ENCODE results near the gene EBF3. TPM values are rescaled to one million over a fixed set of nuclear protein-coding genes. Genes with fewer than 3 reads are reported as not detected.

EBF3 gene
- total and polyA plus RNA-seq, 9 of the 15 experiments (the other 6 are each of a cell fraction or from before 2014, with no cell fraction given) = not detected

DNA sequence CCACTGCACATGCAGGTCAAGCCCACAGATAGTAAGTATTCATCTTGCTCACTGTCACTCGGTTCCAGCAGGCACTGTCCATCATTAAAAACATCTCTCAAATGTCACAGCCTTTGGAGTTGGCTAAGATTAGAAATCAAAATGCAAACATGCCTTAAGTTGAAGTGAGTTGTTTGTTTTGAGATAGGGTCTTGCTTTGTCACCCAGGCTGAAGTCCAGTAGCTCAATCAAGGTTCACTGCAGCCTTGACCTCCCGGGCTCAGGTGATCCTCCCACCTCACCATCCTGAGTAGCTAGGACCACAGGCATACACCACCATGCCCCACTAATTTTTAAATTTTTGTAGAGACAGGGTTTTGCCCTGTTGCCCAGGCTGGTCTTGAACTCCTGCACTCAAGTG is 98.1 kb downstream of the EBF3 start (continued):
- no peak for TF ChIP-seq ESRRA (IDR thresholded peaks at IDR 0.05; ENCODE audit: borderline replicate concordance, low read depth)

DNA sequence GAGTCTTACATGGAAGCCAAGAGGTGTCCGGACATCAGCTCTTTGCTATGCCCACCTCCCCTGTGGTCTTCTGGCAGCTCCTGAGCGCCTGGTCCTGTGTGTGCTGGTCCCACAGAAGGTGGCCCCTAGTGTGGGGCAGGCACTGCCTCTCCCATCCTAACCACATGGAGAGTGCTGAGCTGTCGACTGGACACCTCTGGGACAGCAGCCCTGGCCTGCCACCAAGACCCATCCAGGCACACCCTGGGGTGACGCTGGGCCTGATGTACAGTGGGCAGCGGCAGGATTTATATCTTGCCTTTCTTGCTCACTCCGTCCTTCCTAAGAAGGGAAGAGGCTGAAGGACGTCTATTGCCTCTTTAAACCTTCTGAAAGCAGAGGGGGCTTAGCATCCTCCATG is 98.7 kb downstream of the EBF3 start:
- no peaks in the 10 kb centered on the region for H3K9me1 ChIP-seq (ENCODE audit: control insufficient read depth, insufficient read depth, low read length)
- H3K27ac ChIP-seq (ENCODE audit: extremely low read depth, low read depth, low read length) = no peak overlapping the region
- no peak overlapping the region for H2AFZ ChIP-seq (ENCODE audit: low read depth, low read length)
- WGBS (ENCODE audit: insufficient coverage, low coverage, missing lambda C conversion rate) = 0% methylated on average over 7 of the region's 7 CpGs
- DNase-seq (ENCODE audit: extremely low read depth in 1 of 4, low spot score in 3 of 4) = no peak
- no peak overlapping the region for H3K4me2 ChIP-seq (ENCODE audit: insufficient read depth, low read length)
- H4K20me1 ChIP-seq (replicated peaks; ENCODE audit: control insufficient read depth, insufficient read depth, low read length) = no peaks in the 10 kb centered on the region; the same call in 1 of the 2 replicates
- POLR2A ChIA-PET = no interaction called here
- ATAC-seq = no peak
- H3K4me1 ChIP-seq (replicated peaks in 1 of 2; ENCODE audit: control insufficient read depth in 2 of 2, insufficient read depth in 2 of 2, low read length in 2 of 2) = no peaks in the 10 kb centered on the region
- in situ Hi-C loops (cut with MboI) = no loop called here
- no TSS peak for BruUV-seq (replicated peaks)
- H3K9me3 ChIP-seq (replicated peaks; ENCODE audit: control insufficient read depth, insufficient read depth, low read depth, low read length) = no peaks in the 10 kb centered on the region
- no peak overlapping the region for H3K4me3 ChIP-seq
- intact Hi-C loops (cut with micrococcal nuclease) = no loop called here
- H3K9ac ChIP-seq (ENCODE audit: insufficient read depth in 1 of 2, low read depth in 2 of 2, low read length in 2 of 2) = no peak overlapping the region
- TF ChIP-seq NFXL1 (CRISPR knock-in tag; IDR thresholded peaks at IDR 0.05) (no peak), ZSCAN32 (CRISPR knock-in tag; IDR thresholded peaks at IDR 0.05) (no peak), ZNF232 (CRISPR knock-in tag; IDR thresholded peaks at IDR 0.05) (no peak), ZKSCAN1 (IDR thresholded peaks at IDR 0.05; ENCODE audit: low read depth, low read length) (no peak), KAT8 (IDR thresholded peaks at IDR 0.05; ENCODE audit: low read depth) (no peak), NCOR1 (IDR thresholded peaks at IDR 0.05) (no peak), ASH1L (IDR thresholded peaks at IDR 0.05; ENCODE audit: borderline replicate concordance, low read depth, partially characterized antibody) (no peak)
- TF ChIP-seq, protein P1, sequence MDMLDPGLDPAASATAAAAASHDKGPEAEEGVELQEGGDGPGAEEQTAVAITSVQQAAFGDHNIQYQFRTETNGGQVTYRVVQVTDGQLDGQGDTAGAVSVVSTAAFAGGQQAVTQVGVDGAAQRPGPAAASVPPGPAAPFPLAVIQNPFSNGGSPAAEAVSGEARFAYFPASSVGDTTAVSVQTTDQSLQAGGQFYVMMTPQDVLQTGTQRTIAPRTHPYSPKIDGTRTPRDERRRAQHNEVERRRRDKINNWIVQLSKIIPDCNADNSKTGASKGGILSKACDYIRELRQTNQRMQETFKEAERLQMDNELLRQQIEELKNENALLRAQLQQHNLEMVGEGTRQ (CRISPR knock-in tag; IDR thresholded peaks at IDR 0.05) = no peak
- no peaks in the 10 kb centered on the region for H3K36me3 ChIP-seq (ENCODE audit: control insufficient read depth, insufficient read depth, low read length)
- CTCF ChIA-PET (ENCODE audit: low intra/inter-chr PET ratio) = no interaction called here
- no peak for FAIRE-seq
- no peaks in the 10 kb centered on the region for H3K79me2 ChIP-seq (ENCODE audit: control insufficient read depth, insufficient read depth, low read length)
- peaks cover 3 to 50% of the 10 kb centered on the region in 2 experiments; a peak in 4 of 5 replicates for H3K27me3 ChIP-seq (ENCODE audit: control insufficient read depth in 2 of 2, insufficient read depth in 2 of 2, low read length in 2 of 2)
